ENCODE data around the gene APMAP. TPM values are rescaled to one million over a fixed set of nuclear protein-coding genes. Genes with fewer than 3 reads are reported as not detected.
A peak's percentile ranks its signal among the peaks of the same experiment; 100 is the strongest.

Gene APMAP
- total RNA-seq, 2 experiments from 2014 or later, result 43.2 to 44.0 TPM

- POLR2A ChIA-PET, result no interaction called here
- CTCF ChIA-PET, result interaction anchor here (1.1 to 7.2 kb wide), 2 partner anchors 16 to 40 kb away, joined by 3 to 47 read pairs; no protein-coding TSS in a partner anchor
- no peaks in the 10 kb centered on the region for H3K27me3 Mint-ChIP-seq (ENCODE audit: low read depth)
- no peaks in the 10 kb centered on the region for H3K36me3 Mint-ChIP-seq (ENCODE audit: low read depth)
- ATAC-seq (no peak), DNase-seq (peak; percentile 17)
- no peaks in the 10 kb centered on the region for H3K9me3 Mint-ChIP-seq (ENCODE audit: insufficient read depth)
- no peak overlapping the region for H3K4me3 Mint-ChIP-seq
- peaks cover 5% of the 10 kb centered on the region for H3K4me1 Mint-ChIP-seq (ENCODE audit: low read depth)
- no peak overlapping the region for H3K27ac Mint-ChIP-seq
Observed at GRCh38 chr20:24914388-24915241, 77.9 kb downstream of the APMAP start.

DNA sequence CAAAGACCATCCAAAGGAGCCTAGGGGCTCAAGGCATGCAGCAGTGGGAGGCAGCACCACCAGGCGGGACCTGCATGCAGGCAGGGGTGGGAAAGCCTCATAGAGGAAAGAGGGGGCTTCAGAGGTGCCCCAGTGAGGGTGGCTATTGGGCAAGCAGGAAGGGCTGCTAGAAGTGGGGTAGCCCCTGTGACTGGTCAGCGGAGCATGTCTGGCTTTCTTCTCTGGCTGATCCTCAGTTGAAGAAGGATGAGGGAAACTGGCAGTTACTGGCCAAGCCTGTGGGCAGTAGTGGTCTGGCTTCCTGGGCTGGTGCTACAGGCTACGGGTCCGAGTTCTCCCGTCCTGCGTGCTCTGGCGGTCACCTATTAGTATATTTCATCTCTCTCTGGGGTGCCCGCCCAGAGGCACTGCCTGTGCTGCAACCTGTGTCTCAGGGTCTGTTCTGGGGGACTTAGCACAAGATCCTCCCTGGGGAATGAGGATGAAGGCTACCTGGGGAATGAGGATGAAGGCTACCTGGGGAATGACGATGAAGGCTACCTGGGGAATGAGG, 79.4 kb downstream of the APMAP start:
- Mint-ChIP-seq H3K27me3 (ENCODE audit: low read depth) (no peaks in the 10 kb centered on the region), H3K36me3 (ENCODE audit: low read depth) (no peaks in the 10 kb centered on the region), H3K9me3 (ENCODE audit: insufficient read depth) (no peaks in the 10 kb centered on the region), H3K27ac (no peak overlapping the region), H3K4me1 (ENCODE audit: low read depth) (peaks cover 3% of the 10 kb centered on the region), H3K4me3 (no peak overlapping the region)
- CTCF ChIA-PET, result no interaction called here
- POLR2A ChIA-PET, result no interaction called here
- DNase-seq, result peak; percentile 9
- no peak for ATAC-seq

Other genes starting within 250 kb of the APMAP start
- 10 to 100 TPM; 43.9 to 47.5 TPM for gene CST7, start 43.5 kb downstream of the APMAP start, total RNA-seq
- gene ACSS1, start 65.4 kb upstream of the APMAP start, total RNA-seq, result 10 to 100 TPM; 40.9 to 42.5 TPM
- not detected for gene VSX1, start 89.4 kb upstream of the APMAP start, total RNA-seq
- 10 to 100 TPM; 31.9 TPM for gene ENTPD6, start 203.0 kb upstream of the APMAP start, total RNA-seq

All from activated CD8-positive, alpha-beta T cell treated with anti-CD3 and anti-CD28 coated beads, Interleukin-2, amount 10 ng/mL, durations not matched to agents 7 days and 5 days (primary cell).